CD14-positive monocyte (primary cell): ENCODE data around the gene STAP2. TPM values are rescaled to one million over a fixed set of nuclear protein-coding genes. Genes with fewer than 3 reads are reported as not detected.
"Not testable (repeated sequence)": the region's sequence is repeated elsewhere in the genome, so short reads cannot be mapped to it uniquely, and the experiment has no call there.

Experiments used
- DNase-seq, 3 donors: peaks; one replicate each; pipeline ENCODE4 v3.0.0-alpha.2; 2011 to 2022
- H2AFZ ChIP-seq: 2 replicates; pipeline ENCODE4 v1.6.0; 2012; ENCODE audit warnings: mild to moderate bottlenecking, low read depth, low read length, inconsistent platforms; ENCODE audit not compliant: insufficient read depth, poor library complexity, severe bottlenecking
- H3K27ac ChIP-seq, 2 donors: 1 replicate in 1 of 2; 2 replicates in 1 of 2; pipeline ENCODE4 v1.5.1; 2012 to 2013; ENCODE audit warnings: low read length in 2 of 2, control low read depth in 1 of 2, inconsistent platforms in 1 of 2, low read depth in 1 of 2, mild to moderate bottlenecking in 1 of 2
- H3K27me3 ChIP-seq, 2 donors: one replicate each; pipeline versions ENCODE4 v1.6.0 to v1.6.1; 2011 to 2013; ENCODE audit warnings: low read length in 2 of 2; ENCODE audit not compliant: control insufficient read depth in 2 of 2, insufficient read depth in 2 of 2
- H3K36me3 ChIP-seq, 2 donors: replicated peaks in 1 of 2; 1 replicate in 1 of 2; 2 replicates in 1 of 2; pipeline versions ENCODE4 v1.5.1 to v1.6.1; 2012 to 2013; ENCODE audit warnings: low read length in 2 of 2, control low read depth in 1 of 2, inconsistent platforms in 1 of 2, mild to moderate bottlenecking in 1 of 2; ENCODE audit not compliant: insufficient read depth in 2 of 2, control insufficient read depth in 1 of 2
- H3K4me1 ChIP-seq, 2 donors: 1 replicate in 1 of 2; 2 replicates in 1 of 2; pipeline versions ENCODE4 v1.5.1 to v1.6.1; 2012 to 2013; ENCODE audit warnings: low read length in 2 of 2, control low read depth in 1 of 2, inconsistent platforms in 1 of 2, mild to moderate bottlenecking in 1 of 2, moderate library complexity in 1 of 2; ENCODE audit not compliant: insufficient read depth in 2 of 2, control insufficient read depth in 1 of 2
- H3K4me2 ChIP-seq: replicated peaks from 2 replicates; pipeline ENCODE3; 2012; ENCODE audit warnings: low read length, moderate library complexity, mild to moderate bottlenecking; ENCODE audit not compliant: poor library complexity, severe bottlenecking; ENCODE audit errors: extremely low read depth
- H3K4me3 ChIP-seq, 3 experiments: fragments of 200-600 bp in 1 of 3; sonication (generic) in 1 of 3; replicated peaks in 1 of 3; 1 replicate in 2 of 3; 2 replicates in 1 of 3; pipeline ENCODE4 v1.5.1; 2011 to 2013; ENCODE audit warnings: low read length in 3 of 3, mild to moderate bottlenecking in 3 of 3, control low read depth in 2 of 3, low read depth in 2 of 3, inconsistent platforms in 1 of 3, moderate library complexity in 1 of 3
- H3K79me2 ChIP-seq: 2 replicates; pipeline ENCODE4 v1.6.0; 2012; ENCODE audit warnings: mild to moderate bottlenecking, control low read depth, inconsistent platforms, low read length, moderate library complexity; ENCODE audit not compliant: insufficient read depth
- H3K9ac ChIP-seq: 2 replicates; pipeline ENCODE4 v1.6.0; 2017; ENCODE audit warnings: low read length, mild to moderate bottlenecking; ENCODE audit not compliant: insufficient read depth, poor library complexity, severe bottlenecking
- H3K9me3 ChIP-seq, 2 donors: replicated peaks in 1 of 2; 1 replicate in 1 of 2; 2 replicates in 1 of 2; pipeline versions ENCODE4 v1.5.1 to v1.6.1; 2012 to 2013; ENCODE audit warnings: low read length in 2 of 2, control low read depth in 1 of 2; ENCODE audit not compliant: control insufficient read depth in 1 of 2, insufficient read depth in 1 of 2
- H4K20me1 ChIP-seq: 2 replicates; pipeline ENCODE4 v1.6.0; 2012; ENCODE audit warnings: mild to moderate bottlenecking, low read length, control low read depth, moderate library complexity; ENCODE audit not compliant: insufficient read depth
- H3K27ac Mint-ChIP-seq, 7 donors: one replicate each; pipeline ENCODE4 v1.8.0; 2020; ENCODE audit warnings: mild to moderate bottlenecking in 7 of 7, mixed read lengths in 7 of 7, moderate library complexity in 6 of 7, inconsistent platforms in 2 of 7
- H3K27me3 Mint-ChIP-seq, 3 donors: one replicate each; pipeline ENCODE4 v1.8.0; 2021 to 2022; ENCODE audit warnings: low read depth in 3 of 3, mild to moderate bottlenecking in 3 of 3, mixed read lengths in 3 of 3, moderate library complexity in 3 of 3, inconsistent platforms in 1 of 3
- H3K36me3 Mint-ChIP-seq, 2 donors: one replicate each; pipeline ENCODE4 v1.8.0; 2020; ENCODE audit warnings: mixed read lengths in 2 of 2, inconsistent platforms in 1 of 2, mild to moderate bottlenecking in 1 of 2
- H3K4me1 Mint-ChIP-seq: one replicate; pipeline ENCODE4 v1.8.0; 2020; ENCODE audit warnings: mild to moderate bottlenecking, mixed read lengths
- H3K4me3 Mint-ChIP-seq, 2 donors: one replicate each; pipeline ENCODE4 v1.8.0; 2020; ENCODE audit warnings: mild to moderate bottlenecking in 2 of 2, mixed read lengths in 2 of 2, moderate library complexity in 1 of 2
- H3K9me3 Mint-ChIP-seq, 7 donors: one replicate each; pipeline ENCODE4 v1.8.0; 2020 to 2022; ENCODE audit warnings: mixed read lengths in 7 of 7, mild to moderate bottlenecking in 6 of 7, moderate library complexity in 6 of 7, inconsistent platforms in 2 of 7
- CTCF ChIP-seq: fragments of 200-600 bp; IDR thresholded peaks from one replicate; pipeline ENCODE4 v1.8.0; 2022; ENCODE audit warnings: antibody characterized with exemption, mild to moderate bottlenecking
- WGBS: methylation state at CpG from one replicate; pipeline ENCODE4 v1.1.5; 2013; ENCODE audit warnings: missing lambda C conversion rate; ENCODE audit not compliant: insufficient coverage; 5-methylcytosine and 5-hydroxymethylcytosine counted together
- intact Hi-C, 2 donors: fragments of 100-400 bp; cut with micrococcal nuclease; formaldehyde crosslinking; loops; one replicate each; pipeline versions ENCODE4 v1.15.0 to v1.15.1; 2023
- polyA plus RNA-seq, 3 donors: library from polyadenylated mRNA; depleted of rRNA in 1 of 3; unstranded in 2 of 3; stranded (reverse) in 1 of 3; fragments of 300-500 nt in 2 of 3; fragments of >200 nt in 1 of 3; fragmentation: Illumina TruSeq in 2 of 3; gene quantifications; 1 replicate in 2 of 3; 2 replicates in 1 of 3; pipeline ENCODE4 v1.2.3, GENCODE V29; 2012 to 2021

STAP2 gene
- polyA plus RNA-seq, 3 donors = 0.11 to 0.17 TPM; not detected in 1

- Histone ChIP-seq H2AFZ (no peak overlapping the region), H3K4me1 (no peaks in the 10 kb centered on the region), H4K20me1 (no peaks in the 10 kb centered on the region), H3K27me3 (peaks cover 20 to 32% of the 10 kb centered on the region in 2 donors), H3K9me3 (no peaks in the 10 kb centered on the region), H3K36me3 (no peaks in the 10 kb centered on the region), H3K4me3 (no peak overlapping the region), H3K4me2 (no peak overlapping the region), H3K79me2 (no peaks in the 10 kb centered on the region), H3K9ac (no peak overlapping the region), H3K27ac (no peak overlapping the region)
- peaks cover 36 to 55% (median 40%) of the 10 kb centered on the region in 3 donors for H3K27me3 Mint-ChIP-seq
- no peak for TF ChIP-seq CTCF
- DNase-seq = no peak
- intact Hi-C loops = no loop called here
- H3K36me3 Mint-ChIP-seq = peaks cover 0 to 5% of the 10 kb centered on the region in 2 donors
- peaks cover 3% of the 10 kb centered on the region for H3K4me1 Mint-ChIP-seq
- no peak overlapping the region for H3K27ac Mint-ChIP-seq
- H3K4me3 Mint-ChIP-seq = peak overlapping the region in 1 of 2 donors; percentile 59
- WGBS = 74% methylated on average over 11 of the region's 16 CpGs
- H3K9me3 Mint-ChIP-seq = peaks cover 0 to 7% (median 3%) of the 10 kb centered on the region in 7 donors
Observed at GRCh38 chr19:4277191-4277696, 61.4 kb downstream of the STAP2 start.

- H3K4me3 ChIP-seq, H2AFZ ChIP-seq, H3K9ac ChIP-seq, H4K20me1 ChIP-seq, H3K4me3 Mint-ChIP-seq, H3K9me3 ChIP-seq, H3K27ac ChIP-seq, H3K4me1 ChIP-seq, DNase-seq, H3K27ac Mint-ChIP-seq, H3K4me2 ChIP-seq, H3K4me1 Mint-ChIP-seq, H3K79me2 ChIP-seq, intact Hi-C loops: not testable (repeated sequence)
- Mint-ChIP-seq H3K9me3 (peaks cover 0 to 11% (median 3%) of the 10 kb centered on the region in 7 donors), H3K27me3 (peaks cover 16 to 26% (median 21%) of the 10 kb centered on the region in 3 donors), H3K36me3 (peaks cover 9 to 24% of the 10 kb centered on the region in 2 donors)
- Histone ChIP-seq H3K36me3 (peaks cover 12 to 20% of the 10 kb centered on the region in 2 donors), H3K27me3 (peaks cover 9 to 18% of the 10 kb centered on the region in 2 donors)
- 71% methylated on average over 6 of the region's 6 CpGs for WGBS
Observed at GRCh38 chr19:4274321-4274686, 64.3 kb downstream of the STAP2 start.

Other genes starting within 250 kb of the STAP2 start
- 10 to 100 TPM; 30.5 to 94.5 (median 40.2) TPM for gene MAP2K2, start 214.7 kb downstream of the STAP2 start, polyA plus RNA-seq
- not detected for gene CREB3L3, start 185.2 kb downstream of the STAP2 start, polyA plus RNA-seq
- 10 to 100 TPM in 1 of 3 donors, 1 to 10 TPM in 1, under 1 TPM in 1; 0.57 to 50.3 (median 1.2) TPM for gene SIRT6, start 156.3 kb downstream of the STAP2 start, polyA plus RNA-seq
- gene ANKRD24, start 156.1 kb downstream of the STAP2 start, polyA plus RNA-seq = under 1 TPM in 2 of 3 donors, not detected in 1; 0.07 to 0.79 TPM
- under 1 TPM in 2 of 3 donors, not detected in 1; 0.14 to 0.40 TPM for gene EBI3, start 109.3 kb downstream of the STAP2 start, polyA plus RNA-seq
- gene YJU2, start 91.7 kb downstream of the STAP2 start, polyA plus RNA-seq = 10 to 100 TPM in 2 of 3 donors, 1 to 10 TPM in 1; 8.6 to 19.3 (median 13.4) TPM
- not detected for gene SHD, start 59.6 kb downstream of the STAP2 start, polyA plus RNA-seq
- under 1 TPM in 1 of 3 donors, not detected in 2; 0.26 TPM for gene TMIGD2, start 36.4 kb downstream of the STAP2 start, polyA plus RNA-seq
- under 1 TPM in 1 of 3 donors, not detected in 2; 0.39 TPM for gene FSD1, start 34.2 kb downstream of the STAP2 start, polyA plus RNA-seq
- 10 to 100 TPM in 1 of 3 donors, 1 to 10 TPM in 2; 6.5 to 15.9 (median 7.0) TPM for gene MPND, start 4.7 kb upstream of the STAP2 start, polyA plus RNA-seq
- gene SH3GL1, start 61.7 kb upstream of the STAP2 start, polyA plus RNA-seq = 10 to 100 TPM; 14.0 to 33.9 (median 15.0) TPM
- gene CHAF1A, start 63.8 kb upstream of the STAP2 start, polyA plus RNA-seq = 10 to 100 TPM in 1 of 3 donors, 1 to 10 TPM in 2; 4.4 to 26.4 (median 5.4) TPM
- gene UBXN6, start 119.0 kb upstream of the STAP2 start, polyA plus RNA-seq = 10 to 100 TPM in 1 of 3 donors, 1 to 10 TPM in 2; 3.8 to 64.5 (median 5.4) TPM
- gene HDGFL2, start 133.5 kb upstream of the STAP2 start, polyA plus RNA-seq = 10 to 100 TPM in 2 of 3 donors, 1 to 10 TPM in 1; 7.0 to 13.2 (median 10.5) TPM
- gene PLIN4, start 179.7 kb upstream of the STAP2 start, polyA plus RNA-seq = under 1 TPM in 2 of 3 donors, not detected in 1; 0.05 to 0.19 TPM
- gene PLIN5, start 196.4 kb upstream of the STAP2 start, polyA plus RNA-seq = 1 to 10 TPM in 1 of 3 donors, under 1 TPM in 2; 0.28 to 3.0 (median 0.58) TPM
- 10 to 100 TPM in 1 of 3 donors, 1 to 10 TPM in 2; 5.5 to 50.1 (median 9.6) TPM for gene LRG1, start 201.2 kb upstream of the STAP2 start, polyA plus RNA-seq
- 1 to 10 TPM in 1 of 3 donors, under 1 TPM in 2; 0.12 to 1.6 (median 0.87) TPM for gene SEMA6B, start 220.9 kb upstream of the STAP2 start, polyA plus RNA-seq